Stimulated activated CD8-positive, alpha-beta memory T cell treated with anti-CD3 and anti-CD28 coated beads, Interleukin-15, amount 100 ng/mL, for 4 hours (primary cell): ENCODE results near the gene SPDYE3.

Experiments
- DNase-seq, 2 donors: peaks; one replicate each; pipeline ENCODE4 v3.0.0-alpha.2; 2020; ENCODE audit warnings: low read depth in 2 of 2

Gene SPDYE3

GRCh38 chr7:100371561-100372171 lies 64.2 kb downstream of the SPDYE3 start:
- no peak for DNase-seq
